HG02852 (cell line): ENCODE measurements around the gene ZNF778.
"Not testable (repeated sequence)": the region's sequence is repeated elsewhere in the genome, so short reads cannot be mapped to it uniquely, and the experiment has no call there.

Source experiments
- ATAC-seq: cut with Tn5 transposase; IDR thresholded peaks from one replicate; pipeline ENCODE4 v1.9.1; 2021; ENCODE audit warnings: mild to moderate bottlenecking, moderate library complexity; ENCODE audit not compliant: unreplicated experiment

Gene ZNF778

GRCh38 chr16:89210904-89211515 is 6.5 kb upstream of the ZNF778 start:
- no peak for ATAC-seq

- peak; percentile 41 for ATAC-seq
Measured at GRCh38 chr16:89216315-89217137, 977 bp upstream of the ZNF778 start.

GRCh38 chr16:89217138-89217387 is 440 bp upstream of the ZNF778 start:
- ATAC-seq, result no peak

GRCh38 chr16:89219365-89219764 is 1.9 kb downstream of the ZNF778 start:
- no peak for ATAC-seq

- no peak for ATAC-seq
Measured at GRCh38 chr16:89221604-89222003, 4.1 kb downstream of the ZNF778 start.

GRCh38 chr16:89222931-89223330 is 5.4 kb downstream of the ZNF778 start:
- no peak for ATAC-seq

- ATAC-seq, result no peak
Measured at GRCh38 chr16:89224665-89225064, 7.2 kb downstream of the ZNF778 start.

GRCh38 chr16:89230255-89230654 is 12.8 kb downstream of the ZNF778 start:
- ATAC-seq, result no peak

GRCh38 chr16:89232107-89232506 is 14.6 kb downstream of the ZNF778 start:
- no peak for ATAC-seq

GRCh38 chr16:89233678-89234490 is 16.4 kb downstream of the ZNF778 start:
- no peak for ATAC-seq

- no peak for ATAC-seq
Measured at GRCh38 chr16:89237733-89238132, 20.2 kb downstream of the ZNF778 start.

- peak; percentile 46 for ATAC-seq
Measured at GRCh38 chr16:89241187-89242007, 23.9 kb downstream of the ZNF778 start.

GRCh38 chr16:89242795-89243200 is 25.3 kb downstream of the ZNF778 start:
- ATAC-seq, result no peak

- no peak for ATAC-seq
Measured at GRCh38 chr16:89243664-89244063, 26.2 kb downstream of the ZNF778 start.

- not testable (repeated sequence) for ATAC-seq
Measured at GRCh38 chr16:89244264-89244663, 26.8 kb downstream of the ZNF778 start.

GRCh38 chr16:89244754-89245153 is 27.3 kb downstream of the ZNF778 start:
- no peak for ATAC-seq

GRCh38 chr16:89246383-89246902 is 28.9 kb downstream of the ZNF778 start:
- no peak for ATAC-seq

GRCh38 chr16:89246903-89247733 is 29.6 kb downstream of the ZNF778 start:
- ATAC-seq, result peak; percentile 65

- not testable (repeated sequence) for ATAC-seq
Measured at GRCh38 chr16:89247734-89248075, 30.2 kb downstream of the ZNF778 start.
